OCI-LY3 (cell line): ENCODE measurements around the gene F5.

ENCODE experiments used
- CTCF ChIP-seq: fragments of 200-600, 300-600 bp; sonication (generic); IDR thresholded peaks from 2 replicates; pipeline ENCODE4 v1.5.1; 2014; ENCODE audit warnings: antibody characterized with exemption, low read length, low read depth
- EZH2phosphoT487 ChIP-seq: fragments of 200-600 bp; shearing (Covaris generic); IDR thresholded peaks from 2 replicates; pipeline ENCODE4 v1.6.1; 2018; ENCODE audit warnings: antibody characterized with exemption, mixed run types, low read depth

DNA sequence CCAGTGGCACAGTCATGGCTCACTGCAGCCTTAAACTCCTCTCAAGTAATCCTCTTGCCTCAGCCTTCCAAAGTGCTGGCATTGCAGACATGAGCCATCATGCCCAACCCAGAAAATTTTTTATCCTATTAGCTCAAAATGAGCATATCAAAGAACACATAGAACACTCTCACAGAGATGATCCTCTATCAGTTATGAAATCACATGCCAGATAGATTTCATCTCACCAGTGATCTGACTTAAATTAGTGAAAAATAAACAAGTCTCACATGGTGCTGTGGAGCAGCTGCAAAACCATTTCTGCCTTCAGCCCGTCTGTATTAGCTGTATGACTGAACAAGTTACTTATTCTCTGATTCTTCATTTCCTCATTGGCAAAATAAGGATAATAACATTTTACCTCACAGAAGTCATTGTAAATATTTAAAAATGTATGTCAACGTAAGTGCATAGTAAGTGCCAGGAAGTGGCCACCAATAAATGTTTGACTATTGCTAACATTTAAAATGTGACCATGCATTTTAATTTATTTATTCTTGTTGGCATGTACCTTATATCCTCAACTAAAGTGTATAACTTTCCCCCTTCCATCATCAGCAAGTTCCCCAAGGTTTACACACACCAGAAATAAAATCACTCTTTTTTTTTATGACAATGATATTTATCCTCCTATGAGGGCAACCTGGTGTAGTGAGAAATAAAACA is 71.6 kb downstream of the F5 start:
- TF ChIP-seq CTCF, result no peak
- no peak for TF ChIP-seq EZH2phosphoT487
